Measurements from ENCODE around the gene AKAP8L. TPM values are rescaled to one million over a fixed set of nuclear protein-coding genes. Genes with fewer than 3 reads are reported as not detected.
A peak's percentile ranks its signal among the peaks of the same experiment; 100 is the strongest.
"Not testable (repeated sequence)": the region's sequence is repeated elsewhere in the genome, so short reads cannot be mapped to it uniquely, and the experiment has no call there.

Gene AKAP8L
- total and polyA plus RNA-seq, 4 experiments from 2014 or later = 31.4 to 182 (median 119) TPM

DNA sequence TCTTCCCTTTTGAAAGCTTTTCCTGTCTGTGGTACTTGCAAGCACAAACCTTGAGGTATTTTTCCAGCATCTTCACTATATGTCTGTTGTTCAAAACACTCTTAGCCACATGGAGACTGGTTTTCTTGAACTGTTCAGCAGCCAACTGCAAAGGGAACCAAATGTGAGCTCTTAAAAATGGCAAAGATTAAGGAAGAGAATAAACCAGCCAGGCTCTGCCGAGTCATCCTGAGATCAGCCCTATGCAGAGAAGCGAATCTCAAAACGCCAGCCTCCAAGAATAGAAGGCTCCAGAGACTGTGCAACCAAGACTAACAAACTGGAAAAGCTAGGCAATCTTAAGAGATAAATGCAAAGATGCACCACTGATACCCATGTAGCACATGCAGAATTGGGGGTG, 59.9 kb downstream of the AKAP8L start:
- no peaks in the 10 kb centered on the region for H3K9me3 ChIP-seq (ENCODE audit: control insufficient read depth in 1 of 2, low read length in 2 of 2)
- H3K27ac ChIP-seq (ENCODE audit: low read depth, low read length) = no peak overlapping the region
- H3K36me3 ChIP-seq (ENCODE audit: insufficient read depth, low read length) = peaks cover 61% of the 10 kb centered on the region
- DNase-seq = no peak
- Mint-ChIP-seq H3K27ac (peak overlapping the region in 1 of 7 donors; percentile 13), H3K4me1 (peaks cover 0 to 3% (median 2%) of the 10 kb centered on the region in 4 donors), H3K9me3 (no peaks in the 10 kb centered on the region), H3K27me3 (no peaks in the 10 kb centered on the region), H3K36me3 (peaks cover 46 to 67% of the 10 kb centered on the region in 2 donors), H3K4me3 (no peak overlapping the region)
- H3K4me3 ChIP-seq (ENCODE audit: low read length in 2 of 2) = no peak overlapping the region
- H3K27me3 ChIP-seq (ENCODE audit: insufficient read depth, low read length) = no peaks in the 10 kb centered on the region
- POLR2A ChIA-PET (ENCODE audit: partially characterized antibody) = interaction anchor here (1.8 kb wide), 1 partner anchor 19 kb away, joined by 11 read pairs; no protein-coding TSS in a partner anchor
- CTCF ChIA-PET (ENCODE audit: partially characterized antibody) = interaction anchor here (0.9 to 1.6 kb wide), 4 partner anchors 8 to 75 kb away, joined by 3 to 5 read pairs (median 3); no protein-coding TSS in a partner anchor
- intact Hi-C loops (cut with micrococcal nuclease) = no loop called here
- peaks cover 9% of the 10 kb centered on the region for H3K4me1 ChIP-seq (ENCODE audit: insufficient read depth, low read length)

DNA sequence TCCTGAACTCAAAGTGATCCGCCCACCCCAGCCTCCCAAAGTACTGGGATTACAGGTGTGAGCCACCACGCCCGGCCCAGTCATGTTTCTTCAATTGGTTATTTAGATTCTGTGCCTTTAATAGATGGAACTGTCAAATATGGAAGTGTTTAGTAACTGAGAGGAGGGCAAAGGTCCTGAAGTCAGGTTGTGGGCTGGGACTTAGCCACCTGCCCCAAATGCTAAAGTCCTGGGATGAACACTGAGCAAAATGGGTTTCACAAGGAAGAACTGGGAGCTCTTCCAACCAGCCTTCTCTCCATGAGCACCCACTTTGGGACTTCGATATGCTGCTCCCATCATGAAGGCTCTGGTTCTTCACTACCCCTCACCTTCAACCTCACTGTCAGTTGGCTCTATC, 60.9 kb downstream of the AKAP8L start:
- H3K9me3 ChIP-seq (ENCODE audit: control insufficient read depth in 1 of 2, low read length in 2 of 2) = no peaks in the 10 kb centered on the region
- no peaks in the 10 kb centered on the region for H3K27me3 Mint-ChIP-seq
- H3K4me3 ChIP-seq (ENCODE audit: low read length in 2 of 2) = no peak overlapping the region
- no peaks in the 10 kb centered on the region for H3K9me3 Mint-ChIP-seq
- peak overlapping the region in 3 of 7 donors; percentile 37 to 59 (median 46) for H3K27ac Mint-ChIP-seq
- ChIA-PET CTCF (ENCODE audit: partially characterized antibody) (interaction anchor here (1.6 kb wide), 1 partner anchor 21 kb away, joined by 5 read pairs; no protein-coding TSS in a partner anchor), POLR2A (ENCODE audit: partially characterized antibody) (interaction anchor here (0.8 kb wide), 1 partner anchor 21 kb away, joined by 3 read pairs; the partner anchor contains the start of gene AKAP8)
- H3K4me1 Mint-ChIP-seq = peaks cover 0 to 3% (median 2%) of the 10 kb centered on the region in 4 donors
- H3K27ac ChIP-seq (ENCODE audit: low read depth, low read length) = no peak overlapping the region
- intact Hi-C loops (cut with micrococcal nuclease) = no loop called here
- H3K27me3 ChIP-seq (ENCODE audit: insufficient read depth, low read length) = no peaks in the 10 kb centered on the region
- H3K36me3 Mint-ChIP-seq = peaks cover 43 to 70% of the 10 kb centered on the region in 2 donors
- no peak overlapping the region for H3K4me3 Mint-ChIP-seq
- H3K4me1 ChIP-seq (ENCODE audit: insufficient read depth, low read length) = peaks cover 9% of the 10 kb centered on the region
- no peak for DNase-seq
- peaks cover 61% of the 10 kb centered on the region for H3K36me3 ChIP-seq (ENCODE audit: insufficient read depth, low read length)

DNA sequence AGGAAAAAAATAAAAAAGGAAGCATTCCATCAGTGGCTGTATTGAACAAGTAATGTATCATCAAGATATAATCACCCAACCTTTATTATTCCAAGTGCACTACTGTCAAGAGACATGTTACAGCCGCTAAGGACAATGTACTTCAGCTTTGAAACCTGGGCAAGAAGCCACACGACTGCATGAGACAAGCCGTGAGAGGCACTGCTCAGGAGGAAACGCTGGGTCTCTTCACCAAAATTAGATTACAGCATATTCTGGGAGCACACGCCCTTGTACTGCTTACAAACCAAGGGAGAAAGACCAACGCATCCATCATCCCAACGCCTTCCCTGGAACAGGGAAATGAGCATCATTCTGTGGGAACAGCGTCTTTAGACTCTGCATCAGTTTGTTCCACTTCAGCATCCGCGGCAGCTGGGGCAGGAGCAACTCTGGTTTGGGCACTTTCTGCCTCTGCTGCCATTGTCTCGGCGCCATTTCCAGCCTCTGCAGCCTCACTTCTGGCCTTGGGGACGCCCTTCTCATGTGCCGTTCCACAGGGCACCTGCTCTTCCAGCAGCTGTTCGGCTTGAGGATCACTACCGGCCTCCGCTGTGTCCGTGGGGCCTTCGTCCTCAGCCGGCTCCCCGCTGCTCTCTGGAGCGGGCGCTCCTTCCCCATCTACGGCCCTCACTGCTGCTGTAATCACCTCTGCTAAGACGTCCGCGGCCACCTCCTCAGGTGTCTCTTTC, 64.1 kb downstream of the AKAP8L start:
- Mint-ChIP-seq H3K36me3 (peaks cover 36 to 52% of the 10 kb centered on the region in 2 donors), H3K9me3 (no peaks in the 10 kb centered on the region), H3K4me1 (no peaks in the 10 kb centered on the region), H3K27ac (peak overlapping the region in 3 of 7 donors; percentile 18 to 78 (median 35)), H3K4me3 (no peak overlapping the region), H3K27me3 (no peaks in the 10 kb centered on the region)
- no peak overlapping the region for H3K27ac ChIP-seq (ENCODE audit: low read depth, low read length)
- CTCF ChIA-PET (ENCODE audit: partially characterized antibody) = no interaction called here
- H3K27me3 ChIP-seq (ENCODE audit: insufficient read depth, low read length) = no peaks in the 10 kb centered on the region
- no peak overlapping the region for H3K4me3 ChIP-seq (ENCODE audit: low read length in 2 of 2)
- no peaks in the 10 kb centered on the region for H3K4me1 ChIP-seq (ENCODE audit: insufficient read depth, low read length)
- no peaks in the 10 kb centered on the region for H3K9me3 ChIP-seq (ENCODE audit: control insufficient read depth in 1 of 2, low read length in 2 of 2)
- H3K36me3 ChIP-seq (ENCODE audit: insufficient read depth, low read length) = peaks cover 39% of the 10 kb centered on the region
- intact Hi-C loops (cut with micrococcal nuclease) = no loop called here
- POLR2A ChIA-PET (ENCODE audit: partially characterized antibody) = interaction anchor here (0.5 to 0.8 kb wide), 3 partner anchors 33 to 260 kb away, joined by 3 read pairs; no protein-coding TSS in a partner anchor
- DNase-seq = no peak

GRCh38 chr19:15353908-15354307, 64.9 kb downstream of the AKAP8L start:
- DNase-seq = no peak
- H3K27ac Mint-ChIP-seq = peak overlapping the region in 1 of 7 donors; percentile 7
- H3K27ac ChIP-seq (ENCODE audit: low read depth, low read length) = no peak overlapping the region
- H3K27me3 ChIP-seq (ENCODE audit: insufficient read depth, low read length) = no peaks in the 10 kb centered on the region
- intact Hi-C loops (cut with micrococcal nuclease) = no loop called here
- H3K4me1 ChIP-seq (ENCODE audit: insufficient read depth, low read length) = no peaks in the 10 kb centered on the region
- ChIA-PET POLR2A (ENCODE audit: partially characterized antibody) (no interaction called here), CTCF (ENCODE audit: partially characterized antibody) (no interaction called here)
- H3K36me3 ChIP-seq (ENCODE audit: insufficient read depth, low read length) = peaks cover 31% of the 10 kb centered on the region
- no peaks in the 10 kb centered on the region for H3K9me3 ChIP-seq (ENCODE audit: control insufficient read depth in 1 of 2, low read length in 2 of 2)
- H3K36me3 Mint-ChIP-seq = peaks cover 31 to 43% of the 10 kb centered on the region in 2 donors
- H3K9me3 Mint-ChIP-seq = no peaks in the 10 kb centered on the region
- no peaks in the 10 kb centered on the region for H3K4me1 Mint-ChIP-seq
- H3K4me3 ChIP-seq (ENCODE audit: low read length in 2 of 2) = no peak overlapping the region
- H3K4me3 Mint-ChIP-seq = no peak overlapping the region
- no peaks in the 10 kb centered on the region for H3K27me3 Mint-ChIP-seq

DNA sequence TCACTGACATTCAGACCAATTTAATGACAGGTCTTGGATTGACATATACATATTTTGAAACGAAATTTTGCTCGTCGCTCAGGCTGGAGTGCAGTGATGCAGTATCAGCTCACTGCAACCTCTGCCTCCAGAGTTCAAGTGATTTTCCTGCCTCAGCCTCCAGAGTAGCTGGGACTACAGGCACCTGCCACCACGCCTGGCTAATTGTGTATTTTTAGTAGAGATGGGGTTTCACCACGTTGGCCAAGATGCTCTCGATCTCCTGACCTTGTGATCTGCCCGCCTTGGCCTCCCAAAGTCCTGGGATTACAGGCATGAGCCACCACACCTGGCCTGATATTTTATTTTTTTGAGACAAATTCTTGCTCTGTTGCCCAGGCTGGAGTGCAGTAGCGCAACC, 66.3 kb downstream of the AKAP8L start:
- H3K27ac Mint-ChIP-seq = peak overlapping the region in 2 of 7 donors; percentile 23 to 59
- H3K4me3 ChIP-seq (ENCODE audit: low read length in 2 of 2); DNase-seq; intact Hi-C loops (cut with micrococcal nuclease); H3K9me3 ChIP-seq (ENCODE audit: control insufficient read depth in 1 of 2, low read length in 2 of 2); CTCF ChIA-PET (ENCODE audit: partially characterized antibody); H3K27me3 Mint-ChIP-seq; H3K4me1 Mint-ChIP-seq; H3K4me3 Mint-ChIP-seq; H3K9me3 Mint-ChIP-seq; H3K27ac ChIP-seq (ENCODE audit: low read depth, low read length); H3K27me3 ChIP-seq (ENCODE audit: insufficient read depth, low read length); H3K4me1 ChIP-seq (ENCODE audit: insufficient read depth, low read length): not testable (repeated sequence)
- H3K36me3 ChIP-seq (ENCODE audit: insufficient read depth, low read length) = peaks cover 17% of the 10 kb centered on the region
- peaks cover 19 to 30% of the 10 kb centered on the region in 2 donors for H3K36me3 Mint-ChIP-seq
- POLR2A ChIA-PET (ENCODE audit: partially characterized antibody) = interaction anchor here (2.7 kb wide), 1 partner anchor 26 kb away, joined by 16 read pairs; the partner anchor contains the start of gene AKAP8

DNA sequence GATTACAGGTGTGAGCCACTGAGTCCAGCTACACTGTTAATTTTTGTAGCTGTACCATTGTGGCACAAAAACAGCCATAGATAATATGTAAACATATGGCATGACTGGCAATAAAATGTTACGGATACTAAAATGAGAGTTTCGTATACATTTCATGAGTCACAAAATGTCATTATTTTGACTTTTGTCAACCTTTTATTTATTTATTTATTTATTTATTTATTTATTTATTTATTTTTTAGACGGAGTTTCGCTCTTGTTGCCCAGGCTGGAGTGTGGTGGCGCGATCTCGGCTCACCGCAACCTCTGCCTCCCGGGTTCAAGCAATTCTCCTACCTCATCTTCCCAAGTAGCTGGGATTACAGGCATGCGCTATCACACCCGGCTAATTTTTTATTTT, 77.5 kb downstream of the AKAP8L start:
- H3K9me3 Mint-ChIP-seq; H3K4me3 Mint-ChIP-seq; intact Hi-C loops (cut with micrococcal nuclease); H3K36me3 ChIP-seq (ENCODE audit: insufficient read depth, low read length); POLR2A ChIA-PET (ENCODE audit: partially characterized antibody); CTCF ChIA-PET (ENCODE audit: partially characterized antibody); H3K27ac Mint-ChIP-seq; H3K27me3 Mint-ChIP-seq; H3K9me3 ChIP-seq (ENCODE audit: control insufficient read depth in 1 of 2, low read length in 2 of 2); H3K27ac ChIP-seq (ENCODE audit: low read depth, low read length); DNase-seq; H3K4me1 ChIP-seq (ENCODE audit: insufficient read depth, low read length); H3K36me3 Mint-ChIP-seq; H3K27me3 ChIP-seq (ENCODE audit: insufficient read depth, low read length); H3K4me1 Mint-ChIP-seq; H3K4me3 ChIP-seq (ENCODE audit: low read length in 2 of 2): not testable (repeated sequence)

- Mint-ChIP-seq H3K4me1 (no peaks in the 10 kb centered on the region), H3K27me3 (no peaks in the 10 kb centered on the region), H3K36me3 (peaks cover 0 to under 1% of the 10 kb centered on the region in 2 donors), H3K9me3 (no peaks in the 10 kb centered on the region), H3K4me3 (no peak overlapping the region), H3K27ac (no peak overlapping the region)
- Histone ChIP-seq H3K27ac (ENCODE audit: low read depth, low read length) (no peak overlapping the region), H3K9me3 (ENCODE audit: control insufficient read depth in 1 of 2, low read length in 2 of 2) (no peaks in the 10 kb centered on the region), H3K4me3 (ENCODE audit: low read length in 2 of 2) (no peak overlapping the region), H3K4me1 (ENCODE audit: insufficient read depth, low read length) (no peaks in the 10 kb centered on the region), H3K27me3 (ENCODE audit: insufficient read depth, low read length) (no peaks in the 10 kb centered on the region), H3K36me3 (ENCODE audit: insufficient read depth, low read length) (no peaks in the 10 kb centered on the region)
- POLR2A ChIA-PET (ENCODE audit: partially characterized antibody) = no interaction called here
- intact Hi-C loops (cut with micrococcal nuclease) = no loop called here
- CTCF ChIA-PET (ENCODE audit: partially characterized antibody) = no interaction called here
- DNase-seq = no peak
Observed at GRCh38 chr19:15340086-15340485, 78.7 kb downstream of the AKAP8L start.

Data from CD4-positive, alpha-beta memory T cell (primary cell).